Measurements from ENCODE around the gene PHOX2A. TPM values are rescaled to one million over a fixed set of nuclear protein-coding genes. Genes with fewer than 3 reads are reported as not detected.

The PHOX2A gene
- total RNA-seq, 1 experiment from 2014 or later = not detected

DNA sequence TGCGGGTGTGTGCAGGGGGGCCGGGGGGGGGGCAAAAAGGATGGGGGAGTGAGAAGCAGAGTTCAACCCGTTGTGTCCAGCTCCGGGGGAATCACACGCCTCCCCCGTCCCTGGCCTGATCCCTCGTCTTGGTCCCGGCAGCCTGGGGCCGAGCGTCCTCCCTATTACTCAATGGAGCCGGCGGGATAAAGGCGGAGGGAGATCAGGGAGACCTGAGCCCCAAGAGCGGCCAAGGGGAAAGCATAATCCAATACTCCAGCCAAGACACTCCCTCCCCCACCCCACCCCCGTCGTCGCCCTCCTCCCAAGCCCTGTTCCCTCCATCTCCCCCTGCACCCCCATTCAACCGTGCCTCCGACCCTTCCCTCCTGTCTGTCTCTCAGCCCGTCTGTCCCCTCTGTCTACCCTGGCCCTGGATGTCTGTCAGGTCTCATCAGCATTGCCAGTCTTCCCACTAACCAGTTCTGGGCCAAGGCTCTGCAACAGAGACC, 2.6 kb downstream of the PHOX2A start:
- intact Hi-C loops (cut with micrococcal nuclease; ENCODE audit: unreplicated experiment) = no loop called here
- DNase-seq = no peak
- Histone ChIP-seq H3K36me3 (ENCODE audit: low read depth) (0 out of 2 replicates have a peak, but pooled peaks cover 4% of the 10 kb centered on the region), H2AFZ (no peak overlapping the region), H3K79me2 (ENCODE audit: low read depth) (no peaks in the 10 kb centered on the region), H3K27me3 (ENCODE audit: insufficient read depth, low read depth) (peaks cover 20% of the 10 kb centered on the region; the same call in 1 of the 2 replicates), H3K9me2 (ENCODE audit: insufficient read depth) (no peaks in the 10 kb centered on the region), H3K9me3 (ENCODE audit: insufficient read depth, low read depth) (no peaks in the 10 kb centered on the region), H4K20me1 (ENCODE audit: insufficient read depth) (peaks cover 11% of the 10 kb centered on the region; the same call in 1 of the 2 replicates), H3K4me1 (replicated peaks; ENCODE audit: insufficient read depth) (no peaks in the 10 kb centered on the region), H3K27ac (no peak overlapping the region), H3K4me2 (no peak overlapping the region), H3F3A (ENCODE audit: insufficient read depth, low read depth) (peaks cover 23% of the 10 kb centered on the region), H3K4me3 (no peak overlapping the region)
- no TSS peak for BruUV-seq (replicated peaks)
- POLR2A ChIA-PET (ENCODE audit: unreplicated experiment) = interaction anchor here (0.6 kb wide), 1 partner anchor 734 kb away, joined by 4 read pairs; no protein-coding TSS in a partner anchor
- TF ChIP-seq EZH2 (IDR thresholded peaks at IDR 0.05; ENCODE audit: low read depth) = no peak
- TF ChIP-seq, protein P1, sequence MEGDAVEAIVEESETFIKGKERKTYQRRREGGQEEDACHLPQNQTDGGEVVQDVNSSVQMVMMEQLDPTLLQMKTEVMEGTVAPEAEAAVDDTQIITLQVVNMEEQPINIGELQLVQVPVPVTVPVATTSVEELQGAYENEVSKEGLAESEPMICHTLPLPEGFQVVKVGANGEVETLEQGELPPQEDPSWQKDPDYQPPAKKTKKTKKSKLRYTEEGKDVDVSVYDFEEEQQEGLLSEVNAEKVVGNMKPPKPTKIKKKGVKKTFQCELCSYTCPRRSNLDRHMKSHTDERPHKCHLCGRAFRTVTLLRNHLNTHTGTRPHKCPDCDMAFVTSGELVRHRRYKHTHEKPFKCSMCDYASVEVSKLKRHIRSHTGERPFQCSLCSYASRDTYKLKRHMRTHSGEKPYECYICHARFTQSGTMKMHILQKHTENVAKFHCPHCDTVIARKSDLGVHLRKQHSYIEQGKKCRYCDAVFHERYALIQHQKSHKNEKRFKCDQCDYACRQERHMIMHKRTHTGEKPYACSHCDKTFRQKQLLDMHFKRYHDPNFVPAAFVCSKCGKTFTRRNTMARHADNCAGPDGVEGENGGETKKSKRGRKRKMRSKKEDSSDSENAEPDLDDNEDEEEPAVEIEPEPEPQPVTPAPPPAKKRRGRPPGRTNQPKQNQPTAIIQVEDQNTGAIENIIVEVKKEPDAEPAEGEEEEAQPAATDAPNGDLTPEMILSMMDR (conservative IDR thresholded peaks at IDR 0.05) = no peak
- CTCF ChIA-PET = no interaction called here

GRCh38 chr11:72240461-72241290, 3.3 kb downstream of the PHOX2A start:
- TSS peak; percentile 22 for BruUV-seq (replicated peaks)
- Histone ChIP-seq H3K79me2 (ENCODE audit: low read depth) (no peaks in the 10 kb centered on the region), H3K27me3 (ENCODE audit: insufficient read depth, low read depth) (peaks cover 15% of the 10 kb centered on the region; the same call in 1 of the 2 replicates), H3K27ac (no peak overlapping the region), H3F3A (ENCODE audit: insufficient read depth, low read depth) (peaks cover 27% of the 10 kb centered on the region), H2AFZ (no peak overlapping the region), H3K36me3 (ENCODE audit: low read depth) (0 out of 2 replicates have a peak, but pooled peaks cover 4% of the 10 kb centered on the region), H3K4me1 (replicated peaks; ENCODE audit: insufficient read depth) (no peaks in the 10 kb centered on the region), H3K4me2 (no peak overlapping the region), H3K4me3 (no peak overlapping the region), H3K9me3 (ENCODE audit: insufficient read depth, low read depth) (no peaks in the 10 kb centered on the region), H4K20me1 (ENCODE audit: insufficient read depth) (peaks cover 11% of the 10 kb centered on the region; the same call in 1 of the 2 replicates), H3K9me2 (ENCODE audit: insufficient read depth) (no peaks in the 10 kb centered on the region)
- ChIA-PET POLR2A (ENCODE audit: unreplicated experiment) (interaction anchor here (0.6 to 0.8 kb wide), 2 partner anchors 17 to 734 kb away, joined by 3 to 4 read pairs; no protein-coding TSS in a partner anchor), CTCF (no interaction called here)
- DNase-seq = no peak
- intact Hi-C loops (cut with micrococcal nuclease; ENCODE audit: unreplicated experiment) = no loop called here
- no peak for TF ChIP-seq EZH2 (IDR thresholded peaks at IDR 0.05; ENCODE audit: low read depth)
- TF ChIP-seq, protein P1 (conservative IDR thresholded peaks at IDR 0.05) = no peak

DNA sequence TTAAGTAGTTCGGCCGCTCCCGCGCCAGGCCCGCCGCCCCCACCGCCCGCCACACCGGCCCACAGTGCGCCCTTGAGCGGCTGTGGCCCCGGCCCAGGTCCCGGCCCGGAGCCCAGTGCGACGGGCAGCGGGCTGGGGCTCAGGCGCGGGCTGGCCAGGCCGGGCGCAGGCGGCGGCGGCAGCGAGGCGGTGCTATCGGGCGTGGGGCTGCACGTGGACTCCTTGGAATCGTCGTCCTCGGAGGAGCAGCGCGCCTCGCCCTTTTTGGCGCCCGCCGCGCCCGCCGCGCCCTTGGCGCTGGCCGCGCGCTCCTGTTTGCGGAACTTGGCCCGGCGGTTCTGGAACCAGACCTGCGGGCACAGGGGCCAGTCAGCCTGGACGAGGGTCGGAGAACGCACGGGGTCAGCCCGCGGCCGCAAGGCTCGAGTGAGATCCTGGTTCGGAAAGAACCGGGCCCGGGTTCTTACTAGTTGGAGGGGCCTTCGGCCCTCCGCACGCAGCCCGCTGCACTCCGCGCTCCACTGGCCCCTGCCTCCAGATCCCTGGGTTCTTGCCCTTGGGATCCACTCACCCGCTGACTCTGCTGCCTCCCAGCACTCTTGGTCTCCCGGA, 4.0 kb downstream of the PHOX2A start:
- DNase-seq = peak in 1 of 2 experiments; percentile 56
- no peak overlapping the region for H2AFZ ChIP-seq
- H3K79me2 ChIP-seq (ENCODE audit: low read depth) = no peaks in the 10 kb centered on the region
- ChIA-PET POLR2A (ENCODE audit: unreplicated experiment) (interaction anchor here (0.8 kb wide), 1 partner anchor 16 kb away, joined by 3 read pairs; no protein-coding TSS in a partner anchor), CTCF (no interaction called here)
- TF ChIP-seq, protein P1 (conservative IDR thresholded peaks at IDR 0.05) = no peak
- TF ChIP-seq EZH2 (IDR thresholded peaks at IDR 0.05; ENCODE audit: low read depth) = no peak
- peaks cover 27% of the 10 kb centered on the region for H3F3A ChIP-seq (ENCODE audit: insufficient read depth, low read depth)
- BruUV-seq (replicated peaks) = no TSS peak
- intact Hi-C loops (cut with micrococcal nuclease; ENCODE audit: unreplicated experiment) = no loop called here
- H3K27me3 ChIP-seq (ENCODE audit: insufficient read depth, low read depth) = peaks cover 7% of the 10 kb centered on the region; the same call in 1 of the 2 replicates
- peaks cover 11% of the 10 kb centered on the region; the same call in 1 of the 2 replicates for H4K20me1 ChIP-seq (ENCODE audit: insufficient read depth)
- 0 out of 2 replicates have a peak, but pooled peaks cover 4% of the 10 kb centered on the region for H3K36me3 ChIP-seq (ENCODE audit: low read depth)
- H3K4me1 ChIP-seq (replicated peaks; ENCODE audit: insufficient read depth) = no peaks in the 10 kb centered on the region
- H3K4me3 ChIP-seq = no peak overlapping the region
- no peaks in the 10 kb centered on the region for H3K9me2 ChIP-seq (ENCODE audit: insufficient read depth)
- no peak overlapping the region for H3K4me2 ChIP-seq
- no peaks in the 10 kb centered on the region for H3K9me3 ChIP-seq (ENCODE audit: insufficient read depth, low read depth)
- no peak overlapping the region for H3K27ac ChIP-seq

Data from PC-9 (cell line).